K562 (cell line): ENCODE data around the gene CTBP2. TPM values are rescaled to one million over a fixed set of nuclear protein-coding genes. Genes with fewer than 3 reads are reported as not detected.

ENCODE experiments used
- ATAC-seq: fragments of 200-7000 bp; cut with Tn5 transposase; 3 replicates; pipeline ENCODE4 v1.9.1; 2020; ENCODE audit warnings: moderate library complexity
- BruUV-seq: library from RNA; stranded (reverse); fragments of 400-500 nt; replicated peaks from 2 replicates; lab custom pipeline; 2021; lab: Mats Ljungman, UMichigan
- CTCF ChIA-PET: fragments of 300-600 bp; formaldehyde crosslinking; extraction: SDS; loops from one replicate; lab custom pipeline; 2021; ENCODE audit warnings: low intra/inter-chr PET ratio; lab: Yijun Ruan, JAX
- POLR2A ChIA-PET: fragments of 300-600, 350-650 bp; sonication (Branson Sonifier 250); formaldehyde crosslinking; extraction: SDS; loops from one replicate; lab custom pipeline; 2021; ENCODE audit warnings: antibody characterized with exemption, inconsistent platforms; lab: Yijun Ruan, JAX
- DNase-seq, 4 experiments: peaks; one replicate each; pipeline versions ENCODE4 v3.0.0 to v3.0.0-alpha.2; 2011 to 2018; ENCODE audit warnings: low spot score in 3 of 4, mixed read lengths in 3 of 4; ENCODE audit errors: extremely low read depth in 1 of 4
- FAIRE-seq: peaks from 2 replicates; lab custom pipeline; 2011; peaks lifted over from hg19 to GRCh38; lab: Jason Lieb, UNC
- H2AFZ ChIP-seq: 2 replicates; pipeline ENCODE4 v1.6.0; 2011; ENCODE audit warnings: low read depth, low read length, control low read depth, inconsistent platforms
- H3K27ac ChIP-seq: fragments of 200-600 bp; 3 replicates; pipeline ENCODE4 v1.8.0; 2011; ENCODE audit warnings: low read depth, mild to moderate bottlenecking, control low read depth, inconsistent platforms, low read length, moderate library complexity, mixed read lengths; ENCODE audit errors: extremely low read depth
- H3K27me3 ChIP-seq, 2 experiments: fragments of 300-600 bp in 1 of 2; 2 replicates in 1 of 2; 3 replicates in 1 of 2; pipeline versions ENCODE4 v1.6.0 to v1.8.0; 2011; ENCODE audit warnings: inconsistent platforms in 2 of 2, low read length in 2 of 2, mild to moderate bottlenecking in 1 of 2, mixed read lengths in 1 of 2, moderate library complexity in 1 of 2; ENCODE audit not compliant: control insufficient read depth in 2 of 2, insufficient read depth in 2 of 2
- H3K36me3 ChIP-seq: fragments of 300-600 bp; 3 replicates; pipeline ENCODE4 v1.8.0; 2011; ENCODE audit warnings: mild to moderate bottlenecking, low read length, inconsistent platforms; ENCODE audit not compliant: control insufficient read depth, insufficient read depth
- H3K4me1 ChIP-seq, 2 experiments: fragments of 200-600 bp in 1 of 2; replicated peaks in 1 of 2; 2 replicates in 1 of 2; 3 replicates in 1 of 2; pipeline versions ENCODE4 v1.5.1 to v1.8.0; 2011; ENCODE audit warnings: inconsistent platforms in 2 of 2, low read length in 2 of 2, mild to moderate bottlenecking in 1 of 2, mixed read lengths in 1 of 2, moderate library complexity in 1 of 2; ENCODE audit not compliant: control insufficient read depth in 2 of 2, insufficient read depth in 2 of 2
- H3K4me2 ChIP-seq: 2 replicates; pipeline ENCODE4 v1.6.1; 2011; ENCODE audit warnings: low read length, control low read depth, inconsistent platforms, mixed read lengths; ENCODE audit not compliant: insufficient read depth
- H3K4me3 ChIP-seq: fragments of 200-600 bp; sonication (generic), shearing (Covaris generic); 2 replicates; pipeline ENCODE4 v1.5.1; 2016; ENCODE audit warnings: control low read depth, inconsistent platforms
- H3K79me2 ChIP-seq: fragments of 200-600 bp; 3 replicates; pipeline ENCODE4 v1.8.0; 2011; ENCODE audit warnings: low read length, inconsistent platforms; ENCODE audit not compliant: control insufficient read depth, insufficient read depth
- H3K9ac ChIP-seq, 2 experiments: 2 replicates each; pipeline versions ENCODE4 v1.6.0 to v1.6.1; 2011; ENCODE audit warnings: low read depth in 2 of 2, low read length in 2 of 2, control low read depth in 1 of 2, inconsistent platforms in 1 of 2, mild to moderate bottlenecking in 1 of 2, mixed read lengths in 1 of 2; ENCODE audit not compliant: insufficient read depth in 1 of 2
- H3K9me1 ChIP-seq: one replicate; pipeline ENCODE4 v1.6.0; 2011; ENCODE audit warnings: inconsistent platforms, mild to moderate bottlenecking, low read length, moderate library complexity; ENCODE audit not compliant: control insufficient read depth, insufficient read depth
- H3K9me3 ChIP-seq: replicated peaks from 2 replicates; pipeline ENCODE4 v1.5.1; 2011; ENCODE audit warnings: low read depth, low read length, inconsistent platforms; ENCODE audit not compliant: control insufficient read depth, insufficient read depth
- H4K20me1 ChIP-seq: replicated peaks from 2 replicates; pipeline ENCODE4 v1.6.1; 2011; ENCODE audit warnings: low read length, inconsistent platforms, mixed read lengths; ENCODE audit not compliant: control insufficient read depth, insufficient read depth
- CBX2 ChIP-seq: fragments of 200-600 bp; sonication (generic); IDR thresholded peaks from one replicate; pipeline ENCODE4 v1.6.1; 2012; ENCODE audit warnings: mild to moderate bottlenecking, low read length, inconsistent platforms; ENCODE audit not compliant: insufficient read depth, poor library complexity, severe bottlenecking
- HDGF ChIP-seq: fragments of 450-650 bp; IDR thresholded peaks from 2 replicates; pipeline ENCODE4 v1.6.1; 2016
- KHSRP ChIP-seq: fragments of 450-650 bp; IDR thresholded peaks from 2 replicates; pipeline ENCODE4 v1.6.1; 2017
- KLF1 ChIP-seq: fragments of 450-650 bp; IDR thresholded peaks from 2 replicates; pipeline ENCODE4 v1.6.1; 2016; ENCODE audit warnings: missing genetic modification characterization, missing compliant biosample characterization
- NFRKB ChIP-seq: fragments of 450-650 bp; IDR thresholded peaks from 2 replicates; pipeline ENCODE4 v1.6.1; 2016; ENCODE audit warnings: low read depth
- NRF1 ChIP-seq, 2 experiments: fragments of 450-650 bp; IDR thresholded peaks in 1 of 2; conservative IDR thresholded peaks in 1 of 2; 2 replicates each; pipeline ENCODE4 v1.6.1; 2014; ENCODE audit warnings: mild to moderate bottlenecking in 2 of 2
- PHTF2 ChIP-seq: fragments of 250-450 bp; sonication (Bioruptor Pico); IDR thresholded peaks from 2 replicates; pipeline ENCODE4 v1.5.0; 2021; ENCODE audit warnings: mild to moderate bottlenecking
- RBM25 ChIP-seq: fragments of 200-400 bp; formaldehyde crosslinking; IDR thresholded peaks from 2 replicates; pipeline ENCODE4 v1.6.1; 2018; ENCODE audit warnings: low read length, low read depth, moderate library complexity; ENCODE audit not compliant: severe bottlenecking
- TCF7 ChIP-seq: sonication (generic); IDR thresholded peaks from 2 replicates; pipeline ENCODE4 v1.6.1; 2016; ENCODE audit warnings: antibody characterized with exemption, borderline replicate concordance
- ZEB2 ChIP-seq: fragments of 450-650 bp; IDR thresholded peaks from 2 replicates; pipeline ENCODE4 v1.6.1; 2016
- ZNF347 ChIP-seq: fragments of 450-650 bp; formaldehyde crosslinking; IDR thresholded peaks from 2 replicates; pipeline ENCODE4 v1.4.0; 2020; ENCODE audit warnings: low read depth, mild to moderate bottlenecking, moderate library complexity
- ZNF780A ChIP-seq: fragments of 250-450 bp; sonication (Bioruptor Pico); IDR thresholded peaks from 2 replicates; pipeline ENCODE4 v1.5.0; 2021; ENCODE audit warnings: mild to moderate bottlenecking
- WGBS: fragments of 100-300 bp; shearing (Covaris generic); methylation state at CpG from one replicate; pipeline ENCODE4 v1.1.6; 2016; ENCODE audit warnings: low coverage, mixed read lengths; ENCODE audit not compliant: insufficient coverage; ENCODE audit errors: missing lambda C conversion rate; 5-methylcytosine and 5-hydroxymethylcytosine counted together
- in situ Hi-C: fragments of 300-500 bp; cut with MboI; formaldehyde crosslinking; loops from 4 replicates; pipeline ENCODE4 v1.15.0; 2018; ENCODE audit warnings: inconsistent platforms, mixed read lengths
- intact Hi-C: fragments of 100-400 bp; cut with micrococcal nuclease; formaldehyde crosslinking; loops from 2 replicates; pipeline ENCODE4 v1.14.2; 2022
- polyA plus RNA-seq, 8 experiments: library from polyadenylated mRNA; depleted of rRNA in 4 of 8; stranded (reverse) in 5 of 8; unstranded in 3 of 8; fragments of >200 nt; fragmentation: Nextera tagmentation in 2 of 8; fragmentation: Illumina TruSeq in 1 of 8; extraction: Ambion mirVana in 2 of 8; extraction: Trizol in 1 of 8; gene quantifications; 2 replicates each; pipeline versions ENCODE4 v1.2.1 to v1.2.3, GENCODE V29; 2011 to 2014; ENCODE audit warnings: inconsistent platforms in 1 of 8, missing spikeins in 1 of 8
- total RNA-seq, 7 experiments: library from RNA; depleted of rRNA in 6 of 7; stranded (reverse); fragments of >200 nt in 6 of 7; fragmentation: Illumina TruSeq in 2 of 7; extraction: Trizol in 2 of 7; gene quantifications; 2 replicates each; pipeline versions ENCODE4 v1.2.1 to v1.2.3, GENCODE V29; 2011 to 2021; ENCODE audit warnings: low replicate concordance in 1 of 7
- TF ChIP-seq, protein P1 (sequence below): fragments of 450-650 bp; formaldehyde crosslinking; IDR thresholded peaks from 2 replicates; pipeline ENCODE4 v1.4.0; 2020; ENCODE audit warnings: mild to moderate bottlenecking, moderate library complexity
- TF ChIP-seq, protein P2 (sequence below), 2 experiments: fragments of 450-650 bp in 1 of 2; sonication (generic) in 1 of 2; formaldehyde crosslinking in 1 of 2; IDR thresholded peaks in 1 of 2; conservative IDR thresholded peaks in 1 of 2; 2 replicates each; pipeline versions ENCODE4 v1.6.1 to v1.8.1; 2016 to 2023; ENCODE audit warnings: mild to moderate bottlenecking in 2 of 2, moderate library complexity in 2 of 2, inconsistent platforms in 1 of 2, missing genetic modification reagents in 1 of 2
- TF ChIP-seq, protein P3 (sequence below): fragments of 250-450 bp; sonication (Bioruptor Pico); IDR thresholded peaks from 2 replicates; pipeline ENCODE4 v1.8.0; 2021; ENCODE audit warnings: moderate library complexity, mild to moderate bottlenecking, inconsistent platforms

The CTBP2 gene
- total and polyA plus RNA-seq, 9 of the 15 experiments (the other 6 are each of a cell fraction or from before 2014, with no cell fraction given), result 1.3 to 8.8 (median 5.1) TPM

DNA sequence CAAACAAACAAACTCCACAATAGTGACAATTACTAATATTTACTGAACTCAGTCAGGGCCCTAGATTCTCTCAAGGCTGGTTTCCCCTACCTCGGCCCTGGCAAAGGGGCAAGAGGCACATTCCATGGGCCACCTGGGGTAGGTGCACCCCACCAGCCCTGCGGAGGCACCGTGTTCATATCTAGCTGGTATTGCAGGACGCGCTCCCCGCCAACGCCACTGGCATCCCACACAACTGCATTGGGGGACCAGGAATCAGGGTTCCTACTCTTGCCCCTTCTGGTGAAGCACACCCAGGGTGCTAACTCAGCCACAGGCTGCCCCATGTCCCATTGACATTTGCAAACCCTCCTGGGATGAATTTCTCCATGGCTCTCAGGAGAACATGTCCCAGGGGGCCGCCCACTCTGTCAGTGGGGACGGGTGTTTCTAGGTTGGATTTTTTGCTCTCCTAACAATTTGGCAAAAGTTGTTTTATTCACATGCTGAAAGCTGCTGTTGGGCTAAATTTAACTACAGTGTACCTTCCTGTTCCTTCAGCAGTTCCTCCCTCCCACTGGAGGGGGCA, 141.7 kb downstream of the CTBP2 start:
- ATAC-seq (no peak), FAIRE-seq (no peak), DNase-seq (no peak)
- H3K79me2 ChIP-seq, result no peaks in the 10 kb centered on the region
- no peak overlapping the region for H3K27ac ChIP-seq
- intact Hi-C loops (no loop called here), in situ Hi-C loops (no loop called here)
- H3K27me3 ChIP-seq, result no peaks in the 10 kb centered on the region
- H3K9ac ChIP-seq, result no peak overlapping the region
- ChIA-PET CTCF (no interaction called here), POLR2A (no interaction called here)
- no TSS peak for BruUV-seq
- H4K20me1 ChIP-seq, result no peaks in the 10 kb centered on the region
- H3K36me3 ChIP-seq, result no peaks in the 10 kb centered on the region
- H3K4me3 ChIP-seq, result no peak overlapping the region
- H3K9me3 ChIP-seq, result no peaks in the 10 kb centered on the region
- no peak overlapping the region for H3K4me2 ChIP-seq
- TF ChIP-seq KHSRP, result no peak
- no peak for TF ChIP-seq ZEB2
- no peak for TF ChIP-seq HDGF
- TF ChIP-seq CBX2, result no peak
- TF ChIP-seq RBM25, result no peak
- no peak for TF ChIP-seq NRF1 (conservative IDR thresholded peaks at IDR 0.05 in 1 of 2, IDR thresholded peaks at IDR 0.05 in 1 of 2)
- TF ChIP-seq ZNF780A (CRISPR knock-in tag), result no peak
- TF ChIP-seq, protein P1, sequence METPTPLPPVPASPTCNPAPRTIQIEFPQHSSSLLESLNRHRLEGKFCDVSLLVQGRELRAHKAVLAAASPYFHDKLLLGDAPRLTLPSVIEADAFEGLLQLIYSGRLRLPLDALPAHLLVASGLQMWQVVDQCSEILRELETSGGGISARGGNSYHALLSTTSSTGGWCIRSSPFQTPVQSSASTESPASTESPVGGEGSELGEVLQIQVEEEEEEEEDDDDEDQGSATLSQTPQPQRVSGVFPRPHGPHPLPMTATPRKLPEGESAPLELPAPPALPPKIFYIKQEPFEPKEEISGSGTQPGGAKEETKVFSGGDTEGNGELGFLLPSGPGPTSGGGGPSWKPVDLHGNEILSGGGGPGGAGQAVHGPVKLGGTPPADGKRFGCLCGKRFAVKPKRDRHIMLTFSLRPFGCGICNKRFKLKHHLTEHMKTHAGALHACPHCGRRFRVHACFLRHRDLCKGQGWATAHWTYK (CRISPR knock-in tag), result no peak
- TF ChIP-seq, protein P2, sequence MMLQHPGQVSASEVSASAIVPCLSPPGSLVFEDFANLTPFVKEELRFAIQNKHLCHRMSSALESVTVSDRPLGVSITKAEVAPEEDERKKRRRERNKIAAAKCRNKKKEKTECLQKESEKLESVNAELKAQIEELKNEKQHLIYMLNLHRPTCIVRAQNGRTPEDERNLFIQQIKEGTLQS (IDR thresholded peaks at IDR 0.05), result no peak
- TF ChIP-seq, protein P2 (CRISPR knock-in tag; conservative IDR thresholded peaks at IDR 0.05), result no peak
- TF ChIP-seq, protein P3, sequence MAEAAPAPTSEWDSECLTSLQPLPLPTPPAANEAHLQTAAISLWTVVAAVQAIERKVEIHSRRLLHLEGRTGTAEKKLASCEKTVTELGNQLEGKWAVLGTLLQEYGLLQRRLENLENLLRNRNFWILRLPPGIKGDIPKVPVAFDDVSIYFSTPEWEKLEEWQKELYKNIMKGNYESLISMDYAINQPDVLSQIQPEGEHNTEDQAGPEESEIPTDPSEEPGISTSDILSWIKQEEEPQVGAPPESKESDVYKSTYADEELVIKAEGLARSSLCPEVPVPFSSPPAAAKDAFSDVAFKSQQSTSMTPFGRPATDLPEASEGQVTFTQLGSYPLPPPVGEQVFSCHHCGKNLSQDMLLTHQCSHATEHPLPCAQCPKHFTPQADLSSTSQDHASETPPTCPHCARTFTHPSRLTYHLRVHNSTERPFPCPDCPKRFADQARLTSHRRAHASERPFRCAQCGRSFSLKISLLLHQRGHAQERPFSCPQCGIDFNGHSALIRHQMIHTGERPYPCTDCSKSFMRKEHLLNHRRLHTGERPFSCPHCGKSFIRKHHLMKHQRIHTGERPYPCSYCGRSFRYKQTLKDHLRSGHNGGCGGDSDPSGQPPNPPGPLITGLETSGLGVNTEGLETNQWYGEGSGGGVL (CRISPR knock-in tag), result no peak
- TF ChIP-seq KLF1 (tag), result no peak
- TF ChIP-seq ZNF347, result no peak
- no peak for TF ChIP-seq NFRKB
- no peak for TF ChIP-seq PHTF2
- TF ChIP-seq TCF7, result no peak
- WGBS, result no CpG with 5 or more reads among the region's 9 CpGs
- no peak overlapping the region for H2AFZ ChIP-seq
- H3K9me1 ChIP-seq, result no peaks in the 10 kb centered on the region
- H3K4me1 ChIP-seq, result no peaks in the 10 kb centered on the region
